HepG2 (cell line): ENCODE measurements around the gene SLC17A5. TPM values are rescaled to one million over a fixed set of nuclear protein-coding genes. Genes with fewer than 3 reads are reported as not detected.

ENCODE experiments used
- ARID5B ChIP-seq: IDR thresholded peaks from 2 replicates; pipeline ENCODE4 v1.4.0; 2020; ENCODE audit warnings: mild to moderate bottlenecking, missing genetic modification reagents
- ATF1 ChIP-seq: IDR thresholded peaks from 2 replicates; pipeline ENCODE4 v1.6.1; 2016; ENCODE audit warnings: mild to moderate bottlenecking, control low read depth
- FOXA1 ChIP-seq, 2 experiments: fragments of 450-650 bp in 1 of 2; sonication (generic) in 1 of 2; formaldehyde crosslinking in 1 of 2; IDR thresholded peaks; 2 replicates each; pipeline versions ENCODE4 v1.4.0 to v1.6.1; 2016 to 2020; ENCODE audit warnings: missing genetic modification reagents in 1 of 2
- HNRNPLL ChIP-seq: fragments of 200-400 bp; formaldehyde crosslinking; IDR thresholded peaks from 2 replicates; pipeline ENCODE4 v1.6.1; 2017; ENCODE audit warnings: mild to moderate bottlenecking, low read depth, low read length; ENCODE audit not compliant: poor library complexity, severe bottlenecking
- KDM5A ChIP-seq: fragments of 200-600 bp; sonication (generic); IDR thresholded peaks from 2 replicates; pipeline ENCODE4 v1.7.0; 2018; ENCODE audit warnings: antibody characterized with exemption, mild to moderate bottlenecking, low read length, borderline replicate concordance
- KLF16 ChIP-seq, 2 experiments: sonication (generic) in 1 of 2; formaldehyde crosslinking in 1 of 2; IDR thresholded peaks; 2 replicates each; pipeline versions ENCODE4 v1.6.1 to v1.8.0; 2016 to 2023; ENCODE audit warnings: missing genetic modification reagents in 2 of 2, missing compliant biosample characterization in 1 of 2
- MTERF4 ChIP-seq: sonication (generic); formaldehyde crosslinking; IDR thresholded peaks from 2 replicates; pipeline ENCODE4 v1.8.0; 2023; ENCODE audit warnings: mild to moderate bottlenecking, missing genetic modification reagents
- NFIB ChIP-seq: sonication (generic); formaldehyde crosslinking; IDR thresholded peaks from 2 replicates; pipeline ENCODE4 v1.9.0; 2021; ENCODE audit warnings: missing genetic modification reagents, mild to moderate bottlenecking, borderline replicate concordance
- PLSCR1 ChIP-seq: sonication (generic); formaldehyde crosslinking; IDR thresholded peaks from 2 replicates; pipeline ENCODE4 v1.5.0; 2020; ENCODE audit warnings: missing genetic modification reagents, mild to moderate bottlenecking, borderline replicate concordance
- SIN3B ChIP-seq: fragments of 150-350 bp; IDR thresholded peaks from 2 replicates; pipeline ENCODE4 v1.6.1; 2014; ENCODE audit warnings: low read length
- SMC3 ChIP-seq: IDR thresholded peaks from 2 replicates; pipeline ENCODE4 v1.6.1; 2011; ENCODE audit warnings: low read length, improper control_type of control experiment
- TBX3 ChIP-seq: fragments of 450-650 bp; IDR thresholded peaks from 2 replicates; pipeline ENCODE4 v1.6.1; 2017; ENCODE audit warnings: antibody characterized with exemption, mild to moderate bottlenecking, inconsistent platforms, borderline replicate concordance
- TRAFD1 ChIP-seq: sonication (generic); formaldehyde crosslinking; IDR thresholded peaks from 2 replicates; pipeline ENCODE4 v1.5.1; 2020; ENCODE audit warnings: missing genetic modification reagents, mild to moderate bottlenecking, borderline replicate concordance
- ZNF280B ChIP-seq: sonication (generic); formaldehyde crosslinking; IDR thresholded peaks from 2 replicates; pipeline ENCODE4 v1.5.0; 2020; ENCODE audit warnings: missing genetic modification reagents, mild to moderate bottlenecking, borderline replicate concordance
- ZNF460 ChIP-seq: sonication (generic); formaldehyde crosslinking; IDR thresholded peaks from 2 replicates; pipeline ENCODE4 v1.5.1; 2020; ENCODE audit warnings: missing genetic modification reagents, mild to moderate bottlenecking, borderline replicate concordance
- ZNF713 ChIP-seq: sonication (generic); formaldehyde crosslinking; IDR thresholded peaks from 2 replicates; pipeline ENCODE4 v1.4.0; 2020; ENCODE audit warnings: mild to moderate bottlenecking, missing genetic modification reagents
- polyA plus RNA-seq, 8 experiments: library from polyadenylated mRNA; depleted of rRNA in 3 of 8; stranded (reverse) in 7 of 8; unstranded in 1 of 8; fragments of >200 nt; fragmentation: Illumina TruSeq in 4 of 8; extraction: Trizol in 4 of 8; gene quantifications; 2 replicates each; pipeline versions ENCODE4 v1.2.1 to v1.2.3, GENCODE V29; 2011 to 2016; ENCODE audit warnings: low read depth in 4 of 8, missing spikeins in 1 of 8, mixed read lengths in 1 of 8; ENCODE audit not compliant: insufficient read depth in 1 of 8
- total RNA-seq, 5 experiments: library from RNA; depleted of rRNA; stranded (reverse); fragments of >200 nt; fragmentation: Illumina TruSeq; extraction: Trizol; gene quantifications; 2 replicates each; pipeline ENCODE4 v1.2.3, GENCODE V29; 2016; ENCODE audit warnings: low read depth in 1 of 5

SLC17A5 gene
- total and polyA plus RNA-seq, 2 of the 13 experiments (the other 11 are each of a cell fraction or from before 2014, with no cell fraction given): 18.3 to 20.5 TPM

GRCh38 chr6:73580247-73581149, 73.3 kb downstream of the SLC17A5 start (continued):
- TF ChIP-seq TRAFD1 (CRISPR knock-in tag) (no peak), ATF1 (CRISPR knock-in tag) (no peak), MTERF4 (CRISPR knock-in tag) (no peak), NFIB (CRISPR knock-in tag) (no peak), FOXA1 (IDR thresholded peaks at IDR 0.05) (no peak), FOXA1 (CRISPR knock-in tag; IDR thresholded peaks at IDR 0.05) (peak; percentile 49; the same call in 1 of the 2 replicates), ARID5B (CRISPR knock-in tag) (peak; percentile 85), KLF16 (CRISPR knock-in tag; IDR thresholded peaks at IDR 0.05) (no peak; a peak in 1 of 4 replicates), ZNF713 (no peak), PLSCR1 (CRISPR knock-in tag) (no peak), KDM5A (no peak), ZNF280B (no peak), SIN3B (no peak), TBX3 (no peak), ZNF460 (no peak), SMC3 (peak; percentile 42), HNRNPLL (peak; percentile 19)
